Tibial artery (tissue), 4 donors: ENCODE measurements around the gene KIF5A.

Experiments
- DNase-seq, 2 donors: peaks; one replicate each; pipeline ENCODE4 v3.0.0-alpha.2; 2019
- H3K27ac ChIP-seq, 2 donors: fragments of 200-600 bp; sonication (generic) in 1 of 2; 1 replicate in 1 of 2; 2 replicates in 1 of 2; pipeline ENCODE4 v1.5.1; 2018 to 2019; ENCODE audit warnings: mild to moderate bottlenecking in 1 of 2
- H3K27me3 ChIP-seq, 2 donors: fragments of 200-600 bp; sonication (generic) in 1 of 2; one replicate each; pipeline versions ENCODE4 v1.5.1 to v1.6.0; 2016 to 2019
- H3K36me3 ChIP-seq, 3 donors: fragments of 200-600 bp; sonication (generic) in 2 of 3; one replicate each; pipeline ENCODE4 v1.5.1; 2016 to 2019; ENCODE audit warnings: mild to moderate bottlenecking in 2 of 3
- H3K4me1 ChIP-seq, 4 donors: fragments of 200-600 bp; sonication (generic) in 2 of 4; 1 replicate in 3 of 4; 2 replicates in 1 of 4; pipeline ENCODE4 v1.5.1; 2016 to 2019
- H3K4me3 ChIP-seq, 2 donors: fragments of 200-600 bp; sonication (generic) in 1 of 2; 1 replicate in 1 of 2; 2 replicates in 1 of 2; pipeline ENCODE4 v1.5.1; 2018 to 2019; ENCODE audit warnings: mild to moderate bottlenecking in 2 of 2
- H3K9me3 ChIP-seq, 3 donors: fragments of 200-600 bp; sonication (generic) in 1 of 3; one replicate each; pipeline ENCODE4 v1.5.1; 2016 to 2019
- intact Hi-C: fragments of 100-400 bp; cut with DNase I; formaldehyde crosslinking; loops from one replicate; pipeline ENCODE4 v1.15.0; 2023; ENCODE audit warnings: low total_unique reads
- TF ChIP-seq, protein P1 (sequence below), 2 experiments: fragments of 200-600 bp in 1 of 2; fragments of 450-650 bp in 1 of 2; IDR thresholded peaks; one replicate each; pipeline ENCODE4 v1.5.1; 2017 to 2019; ENCODE audit warnings: antibody characterized with exemption in 2 of 2, mild to moderate bottlenecking in 1 of 2, moderate library complexity in 1 of 2

Gene KIF5A

GRCh38 chr12:57576613-57577160, 26.8 kb downstream of the KIF5A start:
- no peaks in the 10 kb centered on the region for H3K27me3 ChIP-seq
- no peak for DNase-seq
- intact Hi-C loops = no loop called here
- H3K4me1 ChIP-seq = no peaks in the 10 kb centered on the region
- no peaks in the 10 kb centered on the region for H3K9me3 ChIP-seq
- peaks cover 0 to 7% (median 0%) of the 10 kb centered on the region in 3 donors for H3K36me3 ChIP-seq
- H3K27ac ChIP-seq = no peak overlapping the region
- no peak overlapping the region for H3K4me3 ChIP-seq
- TF ChIP-seq, protein P1, sequence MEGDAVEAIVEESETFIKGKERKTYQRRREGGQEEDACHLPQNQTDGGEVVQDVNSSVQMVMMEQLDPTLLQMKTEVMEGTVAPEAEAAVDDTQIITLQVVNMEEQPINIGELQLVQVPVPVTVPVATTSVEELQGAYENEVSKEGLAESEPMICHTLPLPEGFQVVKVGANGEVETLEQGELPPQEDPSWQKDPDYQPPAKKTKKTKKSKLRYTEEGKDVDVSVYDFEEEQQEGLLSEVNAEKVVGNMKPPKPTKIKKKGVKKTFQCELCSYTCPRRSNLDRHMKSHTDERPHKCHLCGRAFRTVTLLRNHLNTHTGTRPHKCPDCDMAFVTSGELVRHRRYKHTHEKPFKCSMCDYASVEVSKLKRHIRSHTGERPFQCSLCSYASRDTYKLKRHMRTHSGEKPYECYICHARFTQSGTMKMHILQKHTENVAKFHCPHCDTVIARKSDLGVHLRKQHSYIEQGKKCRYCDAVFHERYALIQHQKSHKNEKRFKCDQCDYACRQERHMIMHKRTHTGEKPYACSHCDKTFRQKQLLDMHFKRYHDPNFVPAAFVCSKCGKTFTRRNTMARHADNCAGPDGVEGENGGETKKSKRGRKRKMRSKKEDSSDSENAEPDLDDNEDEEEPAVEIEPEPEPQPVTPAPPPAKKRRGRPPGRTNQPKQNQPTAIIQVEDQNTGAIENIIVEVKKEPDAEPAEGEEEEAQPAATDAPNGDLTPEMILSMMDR (IDR thresholded peaks at IDR 0.05) = no peak

GRCh38 chr12:57577981-57578758, 28.3 kb downstream of the KIF5A start:
- Histone ChIP-seq H3K4me1 (no peaks in the 10 kb centered on the region), H3K27ac (no peak overlapping the region), H3K36me3 (peaks cover 0 to 7% (median 0%) of the 10 kb centered on the region in 3 donors), H3K27me3 (peaks cover 0 to 3% of the 10 kb centered on the region in 2 donors), H3K9me3 (no peaks in the 10 kb centered on the region), H3K4me3 (no peak overlapping the region)
- intact Hi-C loops = no loop called here
- TF ChIP-seq, protein P1 (IDR thresholded peaks at IDR 0.05) = no peak
- DNase-seq = no peak

DNA sequence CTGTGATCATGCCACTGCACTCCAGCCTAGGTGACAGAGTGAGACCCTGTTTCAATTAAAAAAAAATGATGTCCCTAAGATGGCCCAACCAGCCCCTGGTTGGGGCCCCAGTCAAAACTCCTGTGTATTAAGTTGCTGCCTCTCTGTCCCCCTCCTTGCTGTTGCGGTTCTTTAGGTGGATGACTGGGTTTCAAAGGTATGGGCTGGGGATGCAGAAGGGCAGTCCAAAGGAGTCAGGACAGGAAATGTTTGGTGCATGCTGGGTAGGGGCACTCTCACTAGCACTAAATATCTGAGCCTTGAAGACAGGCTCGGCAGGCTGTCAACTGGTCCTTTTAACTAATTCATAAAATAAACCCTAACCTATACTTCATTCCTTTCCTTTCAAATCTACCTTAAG, 29.2 kb downstream of the KIF5A start:
- intact Hi-C loops = no loop called here
- peaks cover 0 to 3% of the 10 kb centered on the region in 2 donors for H3K27me3 ChIP-seq

GRCh38 chr12:57579677-57580465, 30.0 kb downstream of the KIF5A start:
- Histone ChIP-seq H3K4me1 (no peaks in the 10 kb centered on the region), H3K9me3 (no peaks in the 10 kb centered on the region), H3K27me3 (peaks cover 0 to 3% of the 10 kb centered on the region in 2 donors), H3K4me3 (no peak overlapping the region), H3K27ac (no peak overlapping the region), H3K36me3 (peaks cover 0 to 7% (median 0%) of the 10 kb centered on the region in 3 donors)
- intact Hi-C loops = no loop called here
- DNase-seq = no peak
- TF ChIP-seq, protein P1 (IDR thresholded peaks at IDR 0.05) = no peak

More for the DNA sequence above, 29.2 kb downstream of the KIF5A start:
- Histone ChIP-seq H3K36me3 (peaks cover 0 to 7% (median 0%) of the 10 kb centered on the region in 3 donors), H3K27ac (no peak overlapping the region), H3K4me3 (no peak overlapping the region), H3K9me3 (no peaks in the 10 kb centered on the region), H3K4me1 (no peaks in the 10 kb centered on the region)
- no peak for DNase-seq
- TF ChIP-seq, protein P1 (IDR thresholded peaks at IDR 0.05) = no peak

DNA sequence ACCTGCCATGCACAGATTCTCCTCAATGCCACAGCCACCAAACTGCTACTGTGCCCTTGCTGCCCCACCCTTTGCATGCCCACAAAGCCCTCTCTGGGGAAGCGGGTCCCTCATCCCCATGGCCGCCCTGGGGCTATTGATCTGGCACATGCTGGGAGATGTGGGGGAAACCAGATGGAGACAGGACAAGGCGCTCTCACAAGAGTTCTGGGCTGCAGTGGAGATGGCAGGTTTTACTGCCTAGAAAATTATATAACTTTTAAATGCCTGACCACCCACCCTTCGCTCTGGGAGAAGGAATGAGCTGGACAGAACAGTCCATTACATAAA, 30.6 kb downstream of the KIF5A start:
- Histone ChIP-seq H3K4me3 (no peak overlapping the region), H3K36me3 (peaks cover 0 to 7% (median 0%) of the 10 kb centered on the region in 3 donors), H3K9me3 (no peaks in the 10 kb centered on the region), H3K27me3 (peaks cover 0 to 5% of the 10 kb centered on the region in 2 donors), H3K27ac (no peak overlapping the region), H3K4me1 (no peaks in the 10 kb centered on the region)
- intact Hi-C loops = no loop called here
- TF ChIP-seq, protein P1 (IDR thresholded peaks at IDR 0.05) = no peak
- no peak for DNase-seq
